GM12872 (cell line): ENCODE results near the gene CCDC117.

Experiments
- CTCF ChIP-seq: IDR thresholded peaks from 3 replicates; pipeline ENCODE4 v1.5.1; 2011; ENCODE audit warnings: low read depth, mild to moderate bottlenecking, low read length, moderate library complexity; ENCODE audit not compliant: insufficient read depth

The CCDC117 gene

GRCh38 chr22:28802595-28803123 lies 30.2 kb downstream of the CCDC117 start:
- TF ChIP-seq CTCF: 0 out of 3 replicates have a peak, but pooled peaks have one; percentile 21

GRCh38 chr22:28808716-28809355 lies 36.3 kb downstream of the CCDC117 start:
- no peak for TF ChIP-seq CTCF

GRCh38 chr22:28810821-28811491 lies 38.5 kb downstream of the CCDC117 start:
- TF ChIP-seq CTCF: no peak

GRCh38 chr22:28812516-28812915 lies 40.0 kb downstream of the CCDC117 start:
- TF ChIP-seq CTCF: no peak

- TF ChIP-seq CTCF: no peak
Observed at GRCh38 chr22:28813772-28814518, 41.5 kb downstream of the CCDC117 start.

- no peak for TF ChIP-seq CTCF
Observed at GRCh38 chr22:28815111-28815510, 42.6 kb downstream of the CCDC117 start.

- TF ChIP-seq CTCF: no peak
Observed at GRCh38 chr22:28815729-28816128, 43.2 kb downstream of the CCDC117 start.
